ENCODE measurements around the gene HAO2.
"Not testable (repeated sequence)": the region's sequence is repeated elsewhere in the genome, so short reads cannot be mapped to it uniquely, and the experiment has no call there.

DNA sequence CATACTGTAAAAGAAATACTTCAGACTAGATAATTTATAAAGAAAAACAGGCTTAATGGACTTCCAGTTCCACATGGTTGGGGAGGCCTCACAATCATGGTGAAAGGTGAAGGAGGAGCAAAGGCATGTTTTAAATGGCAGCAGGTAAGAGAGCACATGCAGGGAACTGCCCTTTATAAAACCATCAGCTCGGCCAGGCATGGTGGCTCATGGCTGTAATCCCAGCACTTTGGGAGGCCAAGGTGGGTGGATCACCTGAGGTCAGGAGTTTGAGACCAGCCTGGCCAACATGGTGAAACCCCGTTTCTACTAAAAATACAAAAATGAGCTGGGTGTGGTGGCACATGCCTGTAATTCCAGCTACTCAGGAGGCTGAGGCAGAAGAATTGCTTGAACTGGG, 9.0 kb downstream of the HAO2 start:
- TF ChIP-seq, protein P1, sequence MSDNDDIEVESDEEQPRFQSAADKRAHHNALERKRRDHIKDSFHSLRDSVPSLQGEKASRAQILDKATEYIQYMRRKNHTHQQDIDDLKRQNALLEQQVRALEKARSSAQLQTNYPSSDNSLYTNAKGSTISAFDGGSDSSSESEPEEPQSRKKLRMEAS (IDR thresholded peaks at IDR 0.05; ENCODE audit: low read depth, low read length) = not testable (repeated sequence)
- not testable (repeated sequence) for TF ChIP-seq POLR2A (IDR thresholded peaks at IDR 0.05; ENCODE audit: extremely low read depth, insufficient read length); MYC (IDR thresholded peaks at IDR 0.05; ENCODE audit: low read depth, low read length)
- TF ChIP-seq, protein P2, sequence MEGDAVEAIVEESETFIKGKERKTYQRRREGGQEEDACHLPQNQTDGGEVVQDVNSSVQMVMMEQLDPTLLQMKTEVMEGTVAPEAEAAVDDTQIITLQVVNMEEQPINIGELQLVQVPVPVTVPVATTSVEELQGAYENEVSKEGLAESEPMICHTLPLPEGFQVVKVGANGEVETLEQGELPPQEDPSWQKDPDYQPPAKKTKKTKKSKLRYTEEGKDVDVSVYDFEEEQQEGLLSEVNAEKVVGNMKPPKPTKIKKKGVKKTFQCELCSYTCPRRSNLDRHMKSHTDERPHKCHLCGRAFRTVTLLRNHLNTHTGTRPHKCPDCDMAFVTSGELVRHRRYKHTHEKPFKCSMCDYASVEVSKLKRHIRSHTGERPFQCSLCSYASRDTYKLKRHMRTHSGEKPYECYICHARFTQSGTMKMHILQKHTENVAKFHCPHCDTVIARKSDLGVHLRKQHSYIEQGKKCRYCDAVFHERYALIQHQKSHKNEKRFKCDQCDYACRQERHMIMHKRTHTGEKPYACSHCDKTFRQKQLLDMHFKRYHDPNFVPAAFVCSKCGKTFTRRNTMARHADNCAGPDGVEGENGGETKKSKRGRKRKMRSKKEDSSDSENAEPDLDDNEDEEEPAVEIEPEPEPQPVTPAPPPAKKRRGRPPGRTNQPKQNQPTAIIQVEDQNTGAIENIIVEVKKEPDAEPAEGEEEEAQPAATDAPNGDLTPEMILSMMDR (IDR thresholded peaks at IDR 0.05; ENCODE audit: low read depth, low read length) = not testable (repeated sequence)
